Measurements from ENCODE around the gene C17orf113.

C17orf113 gene

GRCh38 chr17:42094375-42095069 is 44.1 kb upstream of the C17orf113 start:
- TF ChIP-seq TEAD4 (IDR thresholded peaks at IDR 0.05) (no peak), USF1 (IDR thresholded peaks at IDR 0.05) (no peak), TAF1 (IDR thresholded peaks at IDR 0.05; ENCODE audit: low read depth) (no peak), TCF12 (IDR thresholded peaks at IDR 0.05; ENCODE audit: low read depth) (no peak), RAD21 (IDR thresholded peaks at IDR 0.05; ENCODE audit: low read depth) (no peak), FOXM1 (IDR thresholded peaks at IDR 0.05; ENCODE audit: borderline replicate concordance, low read depth) (no peak), EGR1 (IDR thresholded peaks at IDR 0.05) (no peak), CREB1 (IDR thresholded peaks at IDR 0.05; ENCODE audit: low read depth) (no peak), EP300 (IDR thresholded peaks at IDR 0.05; ENCODE audit: borderline replicate concordance) (no peak), YY1 (IDR thresholded peaks at IDR 0.05; ENCODE audit: low read depth) (no peak), MAX (IDR thresholded peaks at IDR 0.05) (no peak), REST (IDR thresholded peaks at IDR 0.05; ENCODE audit: low read depth) (no peak), NFIC (IDR thresholded peaks at IDR 0.05) (no peak), CEBPB (IDR thresholded peaks at IDR 0.05) (no peak), ZBTB7A (IDR thresholded peaks at IDR 0.05; ENCODE audit: low read depth) (no peak)

- no peak for TF ChIP-seq TCF12 (IDR thresholded peaks at IDR 0.05; ENCODE audit: low read depth)
- TF ChIP-seq ZBTB7A (IDR thresholded peaks at IDR 0.05; ENCODE audit: low read depth): no peak
- no peak for TF ChIP-seq YY1 (IDR thresholded peaks at IDR 0.05; ENCODE audit: low read depth)
- no peak for TF ChIP-seq MAX (IDR thresholded peaks at IDR 0.05)
- TF ChIP-seq EGR1 (IDR thresholded peaks at IDR 0.05): no peak
- TF ChIP-seq RAD21 (IDR thresholded peaks at IDR 0.05; ENCODE audit: low read depth): no peak
- no peak for TF ChIP-seq CREB1 (IDR thresholded peaks at IDR 0.05; ENCODE audit: low read depth)
- no peak for TF ChIP-seq TEAD4 (IDR thresholded peaks at IDR 0.05)
- no peak for TF ChIP-seq TAF1 (IDR thresholded peaks at IDR 0.05; ENCODE audit: low read depth)
- no peak for TF ChIP-seq FOXM1 (IDR thresholded peaks at IDR 0.05; ENCODE audit: borderline replicate concordance, low read depth)
- TF ChIP-seq USF1 (IDR thresholded peaks at IDR 0.05): no peak
- no peak for TF ChIP-seq NFIC (IDR thresholded peaks at IDR 0.05)
Observed at GRCh38 chr17:42092939-42093338, 42.5 kb upstream of the C17orf113 start.

- TF ChIP-seq NFIC (IDR thresholded peaks at IDR 0.05) (no peak), ZBTB7A (IDR thresholded peaks at IDR 0.05; ENCODE audit: low read depth) (no peak), FOXM1 (IDR thresholded peaks at IDR 0.05; ENCODE audit: borderline replicate concordance, low read depth) (no peak), EGR1 (IDR thresholded peaks at IDR 0.05) (no peak), YY1 (IDR thresholded peaks at IDR 0.05; ENCODE audit: low read depth) (no peak), USF1 (IDR thresholded peaks at IDR 0.05) (no peak), MAX (IDR thresholded peaks at IDR 0.05) (no peak), CREB1 (IDR thresholded peaks at IDR 0.05; ENCODE audit: low read depth) (no peak), REST (IDR thresholded peaks at IDR 0.05; ENCODE audit: low read depth) (no peak), RAD21 (IDR thresholded peaks at IDR 0.05; ENCODE audit: low read depth) (no peak), TEAD4 (IDR thresholded peaks at IDR 0.05) (no peak), TCF12 (IDR thresholded peaks at IDR 0.05; ENCODE audit: low read depth) (no peak), CEBPB (IDR thresholded peaks at IDR 0.05) (no peak)
Observed at GRCh38 chr17:42090964-42091790, 40.8 kb upstream of the C17orf113 start.

GRCh38 chr17:42088736-42089135 is 38.3 kb upstream of the C17orf113 start:
- TF ChIP-seq YY1 (IDR thresholded peaks at IDR 0.05; ENCODE audit: low read depth): no peak
- no peak for TF ChIP-seq TEAD4 (IDR thresholded peaks at IDR 0.05)
- TF ChIP-seq USF1 (IDR thresholded peaks at IDR 0.05): no peak
- no peak for TF ChIP-seq CREB1 (IDR thresholded peaks at IDR 0.05; ENCODE audit: low read depth)
- no peak for TF ChIP-seq FOXM1 (IDR thresholded peaks at IDR 0.05; ENCODE audit: borderline replicate concordance, low read depth)
- TF ChIP-seq RAD21 (IDR thresholded peaks at IDR 0.05; ENCODE audit: low read depth): no peak
- TF ChIP-seq EP300 (IDR thresholded peaks at IDR 0.05; ENCODE audit: borderline replicate concordance): no peak
- TF ChIP-seq TAF1 (IDR thresholded peaks at IDR 0.05; ENCODE audit: low read depth): no peak
- no peak for TF ChIP-seq EGR1 (IDR thresholded peaks at IDR 0.05)
- TF ChIP-seq REST (IDR thresholded peaks at IDR 0.05; ENCODE audit: low read depth): no peak

Data from Ishikawa (cell line).